HTR-8/SVneo (cell line): ENCODE results near the gene CBARP.

Experiments used
- DNase-seq: peaks from one replicate; pipeline ENCODE4 v3.0.0; 2011; ENCODE audit warnings: low spot score, mixed read lengths; ENCODE audit not compliant: insufficient read length
- FAIRE-seq: peaks from 2 replicates; lab custom pipeline; 2011; peaks lifted over from hg19 to GRCh38; lab: Jason Lieb, UNC

Gene CBARP

GRCh38 chr19:1266129-1266915 is 28.5 kb upstream of the CBARP start:
- peak; percentile 76 for DNase-seq
- peak; percentile 44 for FAIRE-seq

GRCh38 chr19:1265615-1266128 is 27.9 kb upstream of the CBARP start:
- DNase-seq (no peak), FAIRE-seq (no peak)

- peak; percentile 77 for DNase-seq
- peak; percentile 86 for FAIRE-seq
These were observed 27.2 kb upstream of the CBARP start for GRCh38 chr19:1264801-1265614.

GRCh38 chr19:1263188-1263587 is 25.4 kb upstream of the CBARP start:
- DNase-seq, result no peak
- no peak for FAIRE-seq

- DNase-seq (no peak), FAIRE-seq (peak; percentile 13)
These were observed 24.9 kb upstream of the CBARP start for GRCh38 chr19:1262623-1263123.

- FAIRE-seq, result no peak
- no peak for DNase-seq
These were observed 24.2 kb upstream of the CBARP start for GRCh38 chr19:1261798-1262622.

- no peak for DNase-seq
- no peak for FAIRE-seq
These were observed 23.7 kb upstream of the CBARP start for GRCh38 chr19:1261538-1261797.

GRCh38 chr19:1260749-1261537 is 23.1 kb upstream of the CBARP start:
- DNase-seq (no peak), FAIRE-seq (peak; percentile 68)

- DNase-seq (no peak), FAIRE-seq (no peak)
These were observed 22.3 kb upstream of the CBARP start for GRCh38 chr19:1259876-1260748.

- FAIRE-seq, result no peak
- DNase-seq, result no peak
These were observed 21.5 kb upstream of the CBARP start for GRCh38 chr19:1259206-1259875.

- FAIRE-seq, result no peak
- no peak for DNase-seq
These were observed 21.0 kb upstream of the CBARP start for GRCh38 chr19:1258707-1259205.

- DNase-seq (no peak), FAIRE-seq (no peak)
These were observed 20.3 kb upstream of the CBARP start for GRCh38 chr19:1258163-1258492.

- DNase-seq (no peak), FAIRE-seq (no peak)
These were observed 19.8 kb upstream of the CBARP start for GRCh38 chr19:1257475-1258162.

- DNase-seq, result no peak
- FAIRE-seq, result no peak
These were observed 19.1 kb upstream of the CBARP start for GRCh38 chr19:1256646-1257474.

GRCh38 chr19:1255186-1256161 is 17.7 kb upstream of the CBARP start:
- FAIRE-seq (no peak), DNase-seq (no peak)
